IMR-90 (cell line): ENCODE data around the gene FLT1. TPM values are rescaled to one million over a fixed set of nuclear protein-coding genes. Genes with fewer than 3 reads are reported as not detected.

Experiments used
- ATAC-seq: fragments of 200-7000 bp; cut with Tn5 transposase; 2 replicates; pipeline ENCODE4 v1.9.1; 2020; ENCODE audit warnings: low read depth, mild to moderate bottlenecking, moderate library complexity
- BruUV-seq: library from RNA; stranded (reverse); fragments of 400-500 nt; replicated peaks from 2 replicates; lab custom pipeline; 2021; lab: Mats Ljungman, UMichigan
- CTCF ChIA-PET: fragments of 300-600 bp; formaldehyde crosslinking; extraction: SDS; loops from one replicate; lab custom pipeline; 2021; ENCODE audit warnings: antibody characterized with exemption; lab: Yijun Ruan, JAX
- POLR2A ChIA-PET: fragments of 300-600 bp; sonication (Branson Sonifier 250); formaldehyde crosslinking; loops from one replicate; lab custom pipeline; 2022; ENCODE audit warnings: antibody characterized with exemption; ENCODE audit not compliant: unreplicated experiment; lab: Charles Lee
- DNase-seq: peaks from one replicate; pipeline ENCODE4 v3.0.0; 2013
- H2AFZ ChIP-seq: replicated peaks from 2 replicates; pipeline ENCODE3; 2013; ENCODE audit warnings: low read length, mild to moderate bottlenecking; ENCODE audit not compliant: poor library complexity
- H2AK5ac ChIP-seq: 2 replicates; pipeline ENCODE4 v1.6.1; 2013; ENCODE audit warnings: low read depth, low read length, inconsistent platforms
- H2AK9ac ChIP-seq: replicated peaks from 2 replicates; pipeline ENCODE3; 2013; ENCODE audit warnings: mild to moderate bottlenecking, low read depth, low read length, moderate library complexity; ENCODE audit not compliant: poor library complexity
- H2BK120ac ChIP-seq: 2 replicates; pipeline ENCODE4 v1.6.1; 2013; ENCODE audit warnings: low read depth, low read length, inconsistent platforms
- H2BK15ac ChIP-seq: 3 replicates; pipeline ENCODE4 v1.6.1; 2013; ENCODE audit warnings: low read depth, low read length, inconsistent platforms
- H2BK20ac ChIP-seq: 2 replicates; pipeline ENCODE4 v1.6.1; 2013; ENCODE audit warnings: low read depth, mild to moderate bottlenecking, inconsistent platforms, low read length, moderate library complexity
- H2BK5ac ChIP-seq: 2 replicates; pipeline ENCODE4 v1.6.1; 2013; ENCODE audit warnings: mild to moderate bottlenecking, low read depth, low read length, inconsistent platforms; ENCODE audit not compliant: poor library complexity, severe bottlenecking
- H3K14ac ChIP-seq: replicated peaks from 2 replicates; pipeline ENCODE4 v1.6.1; 2013; ENCODE audit warnings: low read depth, low read length, inconsistent platforms
- H3K18ac ChIP-seq: 2 replicates; pipeline ENCODE4 v1.6.1; 2013; ENCODE audit warnings: low read depth, low read length, control low read depth
- H3K23ac ChIP-seq: 2 replicates; pipeline ENCODE4 v1.6.1; 2013; ENCODE audit warnings: low read depth, low read length, inconsistent platforms
- H3K27ac ChIP-seq: 2 replicates; pipeline ENCODE4 v1.5.1; 2013; ENCODE audit warnings: mild to moderate bottlenecking, control low read depth, low read length; ENCODE audit not compliant: insufficient read depth
- H3K27me3 ChIP-seq: 2 replicates; pipeline ENCODE4 v1.6.1; 2013; ENCODE audit warnings: low read length; ENCODE audit not compliant: control insufficient read depth, insufficient read depth
- H3K36me3 ChIP-seq: 2 replicates; pipeline ENCODE4 v1.6.1; 2013; ENCODE audit warnings: low read length, mixed read lengths; ENCODE audit not compliant: control insufficient read depth, insufficient read depth
- H3K4ac ChIP-seq: 2 replicates; pipeline ENCODE4 v1.6.1; 2013; ENCODE audit warnings: low read depth, low read length, inconsistent platforms
- H3K4me1 ChIP-seq: 2 replicates; pipeline ENCODE4 v1.6.1; 2013; ENCODE audit warnings: low read length, mixed read lengths; ENCODE audit not compliant: control insufficient read depth, insufficient read depth
- H3K4me2 ChIP-seq: 2 replicates; pipeline ENCODE4 v1.6.1; 2013; ENCODE audit warnings: low read depth, mild to moderate bottlenecking, control low read depth, low read length, moderate library complexity
- H3K4me3 ChIP-seq: 2 replicates; pipeline ENCODE4 v1.5.1; 2013; ENCODE audit warnings: low read depth, mild to moderate bottlenecking, control low read depth, low read length, moderate library complexity; ENCODE audit not compliant: insufficient read depth
- H3K56ac ChIP-seq: 2 replicates; pipeline ENCODE4 v1.6.1; 2013; ENCODE audit warnings: low read length, inconsistent platforms; ENCODE audit not compliant: insufficient read depth; ENCODE audit errors: extremely low read depth
- H3K79me1 ChIP-seq, 2 experiments: 2 replicates each; pipeline ENCODE4 v1.6.1; 2013; ENCODE audit warnings: low read length in 2 of 2, inconsistent platforms in 1 of 2, low read depth in 1 of 2
- H3K9ac ChIP-seq: 2 replicates; pipeline ENCODE4 v1.6.1; 2013; ENCODE audit warnings: low read depth, low read length, control low read depth
- H3K9me1 ChIP-seq: 2 replicates; pipeline ENCODE4 v1.6.1; 2013; ENCODE audit warnings: low read length, inconsistent platforms; ENCODE audit not compliant: insufficient read depth
- H3K9me3 ChIP-seq: 2 replicates; pipeline ENCODE4 v1.6.1; 2013; ENCODE audit warnings: low read length; ENCODE audit not compliant: control insufficient read depth, insufficient read depth
- H4K20me1 ChIP-seq: 2 replicates; pipeline ENCODE4 v1.6.1; 2013; ENCODE audit warnings: low read length, inconsistent platforms; ENCODE audit not compliant: insufficient read depth
- H4K5ac ChIP-seq: 2 replicates; pipeline ENCODE4 v1.6.1; 2013; ENCODE audit warnings: mild to moderate bottlenecking, low read depth, low read length, control low read depth
- H4K8ac ChIP-seq, 2 experiments: 2 replicates each; pipeline ENCODE4 v1.6.1; 2013; ENCODE audit warnings: low read depth in 2 of 2, low read length in 2 of 2, control low read depth in 1 of 2, inconsistent platforms in 1 of 2
- H4K91ac ChIP-seq: 2 replicates; pipeline ENCODE4 v1.6.1; 2013; ENCODE audit warnings: low read depth, low read length, inconsistent platforms; ENCODE audit not compliant: insufficient read depth
- CEBPB ChIP-seq: IDR thresholded peaks from 2 replicates; pipeline ENCODE4 v1.6.1; 2012; ENCODE audit warnings: low read depth, low read length, improper control_type of control experiment
- NFE2L2 ChIP-seq: fragments of 150-350 bp; IDR thresholded peaks from 2 replicates; pipeline ENCODE4 v1.6.1; 2016; ENCODE audit warnings: low read depth, mild to moderate bottlenecking, low read length
- POLR2A ChIP-seq: IDR thresholded peaks from 2 replicates; pipeline ENCODE4 v1.6.1; 2012; ENCODE audit warnings: mild to moderate bottlenecking, low read depth, low read length
- WGBS, 2 experiments: methylation state at CpG; one replicate each; pipeline versions ENCODE4 v1.1.5 to v1.1.7; 2013; ENCODE audit warnings: missing lambda C conversion rate in 2 of 2; ENCODE audit not compliant: insufficient read length in 1 of 2; ENCODE audit errors: extremely low coverage in 2 of 2; 5-methylcytosine and 5-hydroxymethylcytosine counted together
- dilution Hi-C: fragments of 300-500 bp; cut with HindIII; formaldehyde crosslinking; loops from one replicate; pipeline ENCODE4 v1.14.3; 2018; ENCODE audit warnings: low sequenced_read_pairs; ENCODE audit not compliant: unreplicated experiment
- in situ Hi-C: fragments of 300-500 bp; cut with MboI; formaldehyde crosslinking; loops from 3 replicates; pipeline ENCODE4 v1.14.3; 2019; ENCODE audit warnings: low sequenced_read_pairs, inconsistent platforms, mixed read lengths
- intact Hi-C: fragments of 100-400 bp; cut with micrococcal nuclease; formaldehyde crosslinking; loops from 2 replicates; pipeline ENCODE4 v1.10.0; 2022
- polyA plus RNA-seq, 3 experiments: library from polyadenylated mRNA; depleted of rRNA; stranded (reverse); fragments of >200 nt; gene quantifications; 2 replicates each; pipeline ENCODE4 v1.2.3, GENCODE V29; 2012; ENCODE audit warnings: low replicate concordance in 1 of 3
- total RNA-seq: library from RNA; depleted of rRNA; stranded (reverse); fragments of >200 nt; gene quantifications from 2 replicates; pipeline ENCODE4 v1.2.3, GENCODE V29; 2012

The FLT1 gene
- total and polyA plus RNA-seq, 2 of the 4 experiments (the other 2 are of a cell fraction): 4.5 to 10.4 TPM

DNA sequence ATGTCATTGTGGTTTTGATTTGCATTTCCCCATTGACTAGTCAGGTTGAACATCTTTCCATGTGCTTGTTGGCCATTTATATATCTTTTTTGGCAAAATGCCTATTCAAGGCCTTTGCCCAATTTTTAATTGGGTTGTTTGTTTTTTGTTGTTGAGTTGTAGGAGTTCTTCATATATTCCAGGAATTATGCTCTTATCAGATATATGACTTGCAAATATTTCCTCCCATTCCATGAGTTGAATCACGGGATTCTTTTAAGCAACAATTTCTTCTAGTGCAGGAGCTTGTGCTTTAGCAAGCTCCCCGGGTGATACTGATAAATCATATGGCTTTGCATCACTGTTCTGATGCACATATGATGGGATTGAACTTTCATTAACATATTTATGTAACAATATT, 47.0 kb upstream of the FLT1 start:
- H2AK9ac ChIP-seq: no peak overlapping the region
- H3K4me1 ChIP-seq: peaks cover 2% of the 10 kb centered on the region; the same call in 1 of the 2 replicates
- no peak overlapping the region for H4K91ac ChIP-seq
- H2BK5ac ChIP-seq: no peak overlapping the region
- in situ Hi-C loops (no loop called here), dilution Hi-C loops (no loop called here), intact Hi-C loops (no loop called here)
- H3K79me1 ChIP-seq: no peaks in the 10 kb centered on the region
- H3K4ac ChIP-seq: no peak overlapping the region
- H3K4me3 ChIP-seq: no peak overlapping the region
- no peak overlapping the region for H3K14ac ChIP-seq
- H3K56ac ChIP-seq: no peak overlapping the region
- BruUV-seq: no TSS peak
- H3K36me3 ChIP-seq: no peaks in the 10 kb centered on the region
- peaks cover 8% of the 10 kb centered on the region for H3K9me3 ChIP-seq
- H3K18ac ChIP-seq: no peak overlapping the region
- TF ChIP-seq NFE2L2: 0 out of 2 replicates have a peak, but pooled peaks have one; percentile 22
- no peak for TF ChIP-seq CEBPB
- no peak for TF ChIP-seq POLR2A
- ChIA-PET POLR2A (interaction anchor here (0.5 kb wide), 1 partner anchor 116 kb away, joined by 4 read pairs; no protein-coding TSS in a partner anchor), CTCF (no interaction called here)
- no peak overlapping the region for H3K27ac ChIP-seq
- H3K9me1 ChIP-seq: no peaks in the 10 kb centered on the region
- no peak overlapping the region for H3K4me2 ChIP-seq
- WGBS, 2 experiments: no CpG with 5 or more reads among the region's 2 CpGs
- H3K23ac ChIP-seq: no peak overlapping the region
- H4K20me1 ChIP-seq: no peaks in the 10 kb centered on the region
- no peak overlapping the region for H3K9ac ChIP-seq
- no peak overlapping the region for H2AFZ ChIP-seq
- no peaks in the 10 kb centered on the region for H3K27me3 ChIP-seq
- H4K8ac ChIP-seq: no peak overlapping the region
- no peak; the same call in 1 of the 2 replicates for ATAC-seq
- H2BK15ac ChIP-seq: no peak overlapping the region
- DNase-seq: no peak
- H2AK5ac ChIP-seq: no peak overlapping the region
- H4K5ac ChIP-seq: no peak overlapping the region
- H2BK120ac ChIP-seq: no peak overlapping the region
- no peak overlapping the region for H2BK20ac ChIP-seq
